ENCODE measurements around the gene MAP4K1. TPM values are rescaled to one million over a fixed set of nuclear protein-coding genes. Genes with fewer than 3 reads are reported as not detected.
A peak's percentile ranks its signal among the peaks of the same experiment; 100 is the strongest.

MAP4K1 gene
- total RNA-seq, 2 experiments from 2014 or later: 282 to 313 TPM

DNA sequence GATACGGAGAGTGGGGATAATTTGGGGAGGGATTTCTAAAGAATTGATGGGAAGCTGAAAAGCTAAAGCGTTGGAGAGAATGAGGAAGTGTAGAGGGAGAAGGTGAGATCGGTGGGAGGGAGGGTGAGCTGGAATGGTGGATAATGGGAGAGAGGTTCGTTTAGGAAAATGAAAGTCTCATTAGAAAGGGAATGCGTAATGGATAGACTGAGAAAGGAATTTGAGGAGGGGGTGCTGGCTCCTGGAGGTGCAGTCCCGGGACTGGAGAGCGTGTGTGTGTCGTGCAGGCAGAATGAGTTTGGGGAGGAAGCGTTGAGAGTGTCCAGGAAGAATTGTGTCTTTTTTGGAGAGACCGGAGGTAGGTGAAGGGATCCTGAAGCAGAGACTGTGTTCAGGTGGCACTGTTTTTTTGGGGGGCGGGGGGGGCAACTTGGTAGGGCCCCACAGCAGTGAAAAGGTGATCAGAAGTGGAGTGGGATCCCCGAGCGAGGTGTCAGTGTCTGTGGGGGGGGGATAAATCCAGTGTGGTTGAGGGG is 31.1 kb upstream of the MAP4K1 start:
- DNase-seq: no peak
- H3K36me3 Mint-ChIP-seq (ENCODE audit: low read depth): peaks cover 36% of the 10 kb centered on the region
- no peak overlapping the region for H3K27ac Mint-ChIP-seq
- H3K9me3 Mint-ChIP-seq: no peaks in the 10 kb centered on the region
- peak overlapping the region; percentile 95 for H3K4me3 Mint-ChIP-seq
- H3K4me1 Mint-ChIP-seq: peaks cover 63% of the 10 kb centered on the region
- CTCF ChIA-PET: interaction anchor here (0.9 to 2.9 kb wide), 6 partner anchors 9 to 281 kb away, joined by 3 to 10 read pairs (median 5); partner anchors contain the start of genes FAM98C, MRPS12 and SARS2
- POLR2A ChIA-PET: no interaction called here
- H3K27me3 Mint-ChIP-seq: no peaks in the 10 kb centered on the region

GRCh38 chr19:38647966-38648768 is 30.4 kb upstream of the MAP4K1 start:
- H3K4me3 Mint-ChIP-seq: peak overlapping the region; percentile 95

GRCh38 chr19:38647368-38647965 is 29.7 kb upstream of the MAP4K1 start, which contains the start of gene ACTN4:
Gene ACTN4, plus strand, starts transcription at chr19:38647649. Its CDS starts 97 bp downstream, at chr19:38647746.
- Mint-ChIP-seq H3K4me1 (peaks cover 50% of the 10 kb centered on the region), H3K9me3 (no peaks in the 10 kb centered on the region), H3K27me3 (no peaks in the 10 kb centered on the region), H3K4me3 (peak within 1 kb of the TSS; percentile 95), H3K36me3 (ENCODE audit: low read depth) (peaks cover 31% of the 10 kb centered on the region), H3K27ac (peak within 1 kb of the TSS; percentile 86)
- ChIA-PET CTCF (interaction anchor here (0.6 to 2.9 kb wide), 11 partner anchors 9 to 283 kb away, joined by 3 to 16 read pairs (median 5); partner anchors contain the start of genes FAM98C, MRPS12 and SARS2), POLR2A (interaction anchor here (0.6 to 1.3 kb wide), 3 partner anchors 14 to 202 kb away, joined by 3 to 4 read pairs (median 3); no protein-coding TSS in a partner anchor)
- peak; percentile 99 for DNase-seq

More at GRCh38 chr19:38647966-38648768, 30.4 kb upstream of the MAP4K1 start:
- H3K27ac Mint-ChIP-seq: peak overlapping the region; percentile 86
- H3K9me3 Mint-ChIP-seq: no peaks in the 10 kb centered on the region
- no peaks in the 10 kb centered on the region for H3K27me3 Mint-ChIP-seq
- peaks cover 56% of the 10 kb centered on the region for H3K4me1 Mint-ChIP-seq
- CTCF ChIA-PET: interaction anchor here (1.0 to 2.9 kb wide), 10 partner anchors 8 to 282 kb away, joined by 3 to 16 read pairs (median 6); partner anchors contain the start of genes FAM98C, MRPS12 and SARS2
- POLR2A ChIA-PET: interaction anchor here (0.7 to 1.3 kb wide), 2 partner anchors 13 to 201 kb away, joined by 3 read pairs; no protein-coding TSS in a partner anchor
- no peak for DNase-seq
- H3K36me3 Mint-ChIP-seq (ENCODE audit: low read depth): peaks cover 31% of the 10 kb centered on the region

DNA sequence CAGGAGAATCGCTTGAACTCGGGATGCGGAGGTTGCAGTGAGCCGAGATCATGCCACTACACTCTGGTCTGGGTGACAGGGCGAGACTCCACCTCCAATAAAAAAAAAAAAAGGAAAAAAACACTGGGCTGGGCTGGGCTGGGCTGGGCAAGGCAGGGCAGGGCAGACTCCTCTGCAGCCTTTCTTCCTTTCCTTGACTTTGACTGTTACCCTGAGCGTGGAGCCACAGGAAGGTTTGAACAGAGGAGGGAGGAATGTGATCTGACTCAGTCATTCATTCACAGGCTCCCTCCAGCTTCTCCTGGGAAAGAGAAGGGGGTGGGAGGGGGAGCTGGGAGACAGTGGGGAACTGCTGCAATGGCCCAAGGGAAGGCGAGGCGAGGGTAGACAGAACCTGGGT is 27.0 kb upstream of the MAP4K1 start:
- ChIA-PET CTCF (interaction anchor here (1.3 to 2.6 kb wide), 3 partner anchors 8 to 285 kb away, joined by 3 to 12 read pairs (median 5); partner anchors contain the start of genes MRPS12 and SARS2), POLR2A (no interaction called here)
- Mint-ChIP-seq H3K36me3 (ENCODE audit: low read depth) (peaks cover 21% of the 10 kb centered on the region), H3K4me3 (no peak overlapping the region), H3K27ac (no peak overlapping the region), H3K9me3 (no peaks in the 10 kb centered on the region), H3K27me3 (no peaks in the 10 kb centered on the region), H3K4me1 (peaks cover 34% of the 10 kb centered on the region)
- no peak for DNase-seq

GRCh38 chr19:38642176-38642575 is 24.4 kb upstream of the MAP4K1 start:
- DNase-seq: no peak
- peaks cover 28% of the 10 kb centered on the region for H3K4me1 Mint-ChIP-seq
- POLR2A ChIA-PET: interaction anchor here (0.6 kb wide), 1 partner anchor 12 kb away, joined by 3 read pairs; no protein-coding TSS in a partner anchor
- H3K27me3 Mint-ChIP-seq: no peaks in the 10 kb centered on the region
- no peak overlapping the region for H3K4me3 Mint-ChIP-seq
- CTCF ChIA-PET: interaction anchor here (0.5 to 0.7 kb wide), 2 partner anchors 144 to 157 kb away, joined by 3 read pairs; no protein-coding TSS in a partner anchor
- H3K9me3 Mint-ChIP-seq: no peaks in the 10 kb centered on the region
- peaks cover 3% of the 10 kb centered on the region for H3K36me3 Mint-ChIP-seq (ENCODE audit: low read depth)
- no peak overlapping the region for H3K27ac Mint-ChIP-seq

DNA sequence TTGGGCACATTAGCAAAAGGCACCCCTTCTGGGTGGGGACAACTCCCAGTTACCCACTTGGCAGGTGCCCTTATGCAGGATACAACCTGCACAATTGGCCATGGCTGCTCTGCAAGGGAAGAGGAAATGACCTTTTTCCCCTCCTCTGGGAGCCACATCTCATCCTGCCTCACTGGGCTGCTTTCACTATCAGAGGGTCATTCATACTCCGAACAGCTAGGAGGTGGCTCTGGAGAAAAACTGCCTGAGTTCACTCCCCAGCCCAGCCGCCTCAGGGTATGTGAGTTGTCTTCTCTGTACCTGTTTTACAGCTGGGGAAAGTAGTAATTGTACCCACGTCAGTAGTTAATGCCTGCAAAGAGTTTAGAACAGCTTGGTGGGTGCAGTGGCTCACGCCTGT is 22.6 kb upstream of the MAP4K1 start:
- DNase-seq: no peak
- Mint-ChIP-seq H3K9me3 (no peaks in the 10 kb centered on the region), H3K36me3 (ENCODE audit: low read depth) (peaks cover 10% of the 10 kb centered on the region), H3K4me1 (peaks cover 44% of the 10 kb centered on the region), H3K4me3 (no peak overlapping the region), H3K27me3 (no peaks in the 10 kb centered on the region), H3K27ac (peak overlapping the region; percentile 19)
- ChIA-PET POLR2A (no interaction called here), CTCF (interaction anchor here (1.2 kb wide), 1 partner anchor 238 kb away, joined by 3 read pairs; the partner anchor contains the start of gene FAM98C)

- no peak overlapping the region for H3K4me3 Mint-ChIP-seq
- ChIA-PET CTCF (interaction anchor here (1.8 kb wide), 1 partner anchor 237 kb away, joined by 4 read pairs; the partner anchor contains the start of gene FAM98C), POLR2A (no interaction called here)
- DNase-seq: no peak
- H3K36me3 Mint-ChIP-seq (ENCODE audit: low read depth): peaks cover 14% of the 10 kb centered on the region
- H3K27me3 Mint-ChIP-seq: no peaks in the 10 kb centered on the region
- peaks cover 47% of the 10 kb centered on the region for H3K4me1 Mint-ChIP-seq
- no peak overlapping the region for H3K27ac Mint-ChIP-seq
- no peaks in the 10 kb centered on the region for H3K9me3 Mint-ChIP-seq
Observed at GRCh38 chr19:38639679-38640078, 21.9 kb upstream of the MAP4K1 start.

- peaks cover 18% of the 10 kb centered on the region for H3K36me3 Mint-ChIP-seq (ENCODE audit: low read depth)
- no peaks in the 10 kb centered on the region for H3K9me3 Mint-ChIP-seq
- no peaks in the 10 kb centered on the region for H3K27me3 Mint-ChIP-seq
- POLR2A ChIA-PET: no interaction called here
- CTCF ChIA-PET: interaction anchor here (0.6 to 2.9 kb wide), 4 partner anchors 9 to 236 kb away, joined by 3 to 16 read pairs (median 4); partner anchors contain the start of genes ACTN4 and FAM98C
- H3K27ac Mint-ChIP-seq: no peak overlapping the region
- no peak overlapping the region for H3K4me3 Mint-ChIP-seq
- peaks cover 50% of the 10 kb centered on the region for H3K4me1 Mint-ChIP-seq
- no peak for DNase-seq
Observed at GRCh38 chr19:38638461-38638860, 20.7 kb upstream of the MAP4K1 start.

DNA sequence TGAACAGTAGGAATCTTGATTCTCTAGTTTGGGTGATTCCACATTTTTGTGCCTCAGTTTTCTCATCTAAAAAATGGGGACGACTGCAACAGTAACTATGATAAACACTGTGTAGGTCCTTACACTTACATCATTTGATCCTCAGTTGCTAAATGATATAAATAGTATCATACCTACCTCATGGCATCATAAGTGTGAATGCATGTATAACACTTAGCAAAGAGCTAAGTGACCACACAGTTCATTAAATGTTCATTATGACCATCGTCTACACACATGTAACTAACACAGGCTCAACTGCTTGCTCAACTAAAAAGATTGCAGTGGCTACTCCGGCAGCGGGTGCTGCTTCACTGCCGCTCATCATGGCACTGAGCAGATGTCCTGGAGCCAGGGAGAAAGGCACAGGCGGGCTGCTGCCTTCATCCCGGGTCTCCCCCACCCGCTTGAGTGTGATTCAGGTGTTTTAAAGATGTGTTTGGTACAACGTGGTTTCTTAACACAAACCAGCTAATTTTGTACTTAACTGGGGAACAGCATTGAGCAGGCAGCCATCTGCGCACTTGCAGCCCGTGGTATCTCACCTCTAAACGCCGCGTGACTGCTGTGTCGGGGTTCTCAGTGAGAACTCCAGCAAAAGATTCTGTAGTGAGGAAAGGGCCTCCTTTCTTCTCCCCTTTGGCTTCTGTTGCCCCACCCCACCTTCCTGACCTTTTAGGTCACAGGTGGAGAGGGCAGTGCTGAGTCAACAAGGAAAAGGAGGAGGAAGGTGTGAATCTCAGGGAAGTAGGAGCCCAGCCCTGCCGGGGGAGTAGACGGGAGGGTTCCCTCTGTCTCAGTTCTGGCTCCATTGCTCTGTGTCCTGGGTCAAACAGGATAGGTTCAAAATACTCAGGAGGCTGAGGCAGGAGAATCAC is 18.0 kb upstream of the MAP4K1 start:
- CTCF ChIA-PET: interaction anchor here (0.6 to 2.9 kb wide), 26 partner anchors 8 to 317 kb away, joined by 3 to 22 read pairs (median 5); partner anchors contain the start of genes ACTN4, EIF3K, FAM98C and MAP4K1
- H3K4me3 Mint-ChIP-seq: no peak overlapping the region
- POLR2A ChIA-PET: interaction anchor here (1.6 kb wide), 1 partner anchor 17 kb away, joined by 3 read pairs; the partner anchor contains the start of gene EIF3K

DNA sequence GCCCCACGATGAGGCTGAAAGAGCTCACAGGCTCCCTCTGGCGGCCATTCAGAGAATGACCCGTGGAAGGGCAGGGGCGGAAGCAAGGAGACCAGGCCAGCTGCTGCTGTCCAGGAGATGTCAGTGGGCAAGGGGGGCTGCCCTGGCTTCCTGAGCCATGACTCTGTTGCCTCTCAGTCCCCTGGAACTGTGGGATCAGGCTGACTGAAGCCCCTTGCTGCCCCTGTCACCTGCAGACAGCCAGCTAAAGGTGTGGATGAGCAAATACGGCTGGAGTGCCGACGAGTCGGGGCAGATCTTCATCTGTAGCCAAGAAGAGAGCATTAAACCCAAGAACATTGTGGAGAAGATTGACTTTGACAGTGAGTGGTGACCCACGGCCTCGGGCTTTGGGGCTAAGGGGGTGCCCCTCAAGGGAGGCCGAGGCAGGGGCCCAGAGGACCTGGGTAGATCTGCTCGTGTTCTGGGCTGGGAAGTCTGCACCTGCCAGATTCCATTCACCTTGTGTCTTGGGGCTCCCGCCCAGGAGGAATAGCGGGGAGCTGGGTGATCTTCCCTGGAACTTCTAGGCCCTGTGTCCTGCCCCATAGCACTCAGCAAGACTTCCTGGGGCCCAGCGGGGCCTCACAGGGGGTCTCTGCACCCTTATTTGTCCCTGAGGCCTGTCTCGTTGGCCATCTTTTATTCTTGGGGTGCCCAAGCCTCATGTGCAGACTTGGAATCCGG is 17.2 kb upstream of the MAP4K1 start:
- H3K4me1 Mint-ChIP-seq: peaks cover 44% of the 10 kb centered on the region
- no peaks in the 10 kb centered on the region for H3K9me3 Mint-ChIP-seq
- CTCF ChIA-PET: interaction anchor here (0.6 to 2.9 kb wide), 36 partner anchors 9 to 295 kb away, joined by 3 to 22 read pairs (median 4); partner anchors contain the start of genes ACTN4, EIF3K, FAM98C and MAP4K1
- peaks cover 31% of the 10 kb centered on the region for H3K36me3 Mint-ChIP-seq (ENCODE audit: low read depth)
- H3K4me3 Mint-ChIP-seq: no peak overlapping the region
- no peaks in the 10 kb centered on the region for H3K27me3 Mint-ChIP-seq
- peak; percentile 79 for DNase-seq
- peak overlapping the region; percentile 78 for H3K27ac Mint-ChIP-seq
- POLR2A ChIA-PET: interaction anchor here (0.6 to 1.6 kb wide), 2 partner anchors 16 to 80 kb away, joined by 3 to 4 read pairs; partner anchors contain the start of gene EIF3K

More for the DNA sequence above, 18.0 kb upstream of the MAP4K1 start:
- Mint-ChIP-seq H3K27me3 (no peaks in the 10 kb centered on the region), H3K9me3 (no peaks in the 10 kb centered on the region), H3K27ac (peak overlapping the region; percentile 85), H3K4me1 (peaks cover 47% of the 10 kb centered on the region), H3K36me3 (ENCODE audit: low read depth) (peaks cover 31% of the 10 kb centered on the region)
- no peak for DNase-seq
